HCT116 (cell line): ENCODE measurements around the gene DNTT. TPM values are rescaled to one million over a fixed set of nuclear protein-coding genes. Genes with fewer than 3 reads are reported as not detected.

Source experiments
- ATAC-seq: fragments of 200-7000 bp; cut with Tn5 transposase; 2 replicates; pipeline ENCODE4 v1.9.1; 2020; ENCODE audit warnings: mild to moderate bottlenecking, moderate library complexity
- BruUV-seq: library from RNA; stranded (reverse); fragments of 400-500 nt; replicated peaks from 2 replicates; lab custom pipeline; 2021; lab: Mats Ljungman, UMichigan
- CTCF ChIA-PET: fragments of 300-600 bp; sonication (Branson Sonifier 250); formaldehyde crosslinking; loops from one replicate; lab custom pipeline; 2021; ENCODE audit warnings: antibody characterized with exemption; lab: Charles Lee
- POLR2A ChIA-PET: fragments of 300-600, 350-600 bp; sonication (Branson Sonifier 250); formaldehyde crosslinking; loops from one replicate; lab custom pipeline; 2021; ENCODE audit warnings: antibody characterized with exemption; lab: Charles Lee
- RAD21 ChIA-PET, 2 experiments: fragments of 300-600 bp; sonication (Branson Sonifier 250); formaldehyde crosslinking; loops; one replicate each; lab custom pipeline; 2023; ENCODE audit warnings: low total read pairs in 2 of 2; ENCODE audit not compliant: uncharacterized antibody in 2 of 2, unreplicated experiment in 2 of 2, low non-redundant PET in 1 of 2; lab: Charles Lee
- DNase-seq: peaks from one replicate; pipeline ENCODE4 v3.0.0-alpha.2; 2010; ENCODE audit warnings: low read depth, low spot score
- H2AFZ ChIP-seq: fragments of 200-600 bp; shearing (Covaris generic), sonication (generic); 2 replicates; pipeline ENCODE4 v1.6.1; 2017; ENCODE audit warnings: low read depth, mixed run types, mixed read lengths, antibody characterized with exemption, low read length; ENCODE audit not compliant: poor library complexity, severe bottlenecking
- H3K27ac ChIP-seq: 2 replicates; pipeline ENCODE4 v1.5.1; 2012; ENCODE audit warnings: low read depth, low read length
- H3K27me3 ChIP-seq: fragments of 200-600 bp; sonication (generic); 2 replicates; pipeline ENCODE4 v1.6.1; 2016; ENCODE audit warnings: mixed run types, low read length, mixed read lengths; ENCODE audit not compliant: insufficient read depth
- H3K36me3 ChIP-seq, 2 experiments: fragments of 200-500 bp in 1 of 2; fragments of 200-600 bp in 1 of 2; sonication (Bioruptor generic) in 1 of 2; sonication (generic) in 1 of 2; 2 replicates each; pipeline versions ENCODE4 v1.5.1 to v1.6.1; 2014 to 2016; ENCODE audit warnings: low read length in 2 of 2, inconsistent platforms in 1 of 2, mixed read lengths in 1 of 2, mixed run types in 1 of 2; ENCODE audit not compliant: insufficient read depth in 2 of 2, control insufficient read depth in 1 of 2
- H3K4me1 ChIP-seq, 2 experiments: fragments of 200-600 bp in 1 of 2; sonication (generic) in 1 of 2; 2 replicates each; pipeline versions ENCODE4 v1.5.1 to v1.6.1; 2012 to 2017; ENCODE audit warnings: low read length in 2 of 2, inconsistent platforms in 1 of 2, mild to moderate bottlenecking in 1 of 2, mixed read lengths in 1 of 2, mixed run types in 1 of 2, moderate library complexity in 1 of 2; ENCODE audit not compliant: insufficient read depth in 2 of 2, control insufficient read depth in 1 of 2
- H3K4me2 ChIP-seq: fragments of 200-600 bp; sonication (generic); 2 replicates; pipeline ENCODE4 v1.6.1; 2017; ENCODE audit warnings: mixed run types, low read length, mixed read lengths
- H3K4me3 ChIP-seq, 2 experiments: fragments of 200-600 bp in 1 of 2; sonication (generic) in 1 of 2; replicated peaks in 1 of 2; 2 replicates each; pipeline ENCODE4 v1.5.1; 2011 to 2016; ENCODE audit warnings: low read length in 2 of 2, control low read depth in 1 of 2, low read depth in 1 of 2, mild to moderate bottlenecking in 1 of 2, mixed read lengths in 1 of 2, mixed run types in 1 of 2
- H3K79me2 ChIP-seq: fragments of 200-600 bp; sonication (generic); 2 replicates; pipeline ENCODE4 v1.6.1; 2017; ENCODE audit warnings: mild to moderate bottlenecking, mixed run types, low read length, moderate library complexity, mixed read lengths; ENCODE audit not compliant: insufficient read depth
- H3K9ac ChIP-seq: fragments of 200-600 bp; sonication (generic); 2 replicates; pipeline ENCODE4 v1.6.1; 2016; ENCODE audit warnings: low read length, mixed read lengths
- H3K9me2 ChIP-seq: fragments of 200-600 bp; sonication (generic), shearing (Covaris generic); 2 replicates; pipeline ENCODE4 v1.6.1; 2017; ENCODE audit warnings: mixed run types, mild to moderate bottlenecking, moderate library complexity; ENCODE audit not compliant: insufficient read depth
- H3K9me3 ChIP-seq, 2 experiments: fragments of 200-500 bp in 1 of 2; fragments of 200-600 bp in 1 of 2; sonication (Bioruptor generic) in 1 of 2; sonication (generic) in 1 of 2; 2 replicates each; pipeline ENCODE4 v1.6.1; 2014 to 2017; ENCODE audit warnings: low read length in 2 of 2, mixed read lengths in 2 of 2, inconsistent platforms in 1 of 2, low read depth in 1 of 2, mild to moderate bottlenecking in 1 of 2, mixed run types in 1 of 2, moderate library complexity in 1 of 2; ENCODE audit not compliant: control insufficient read depth in 1 of 2, insufficient read depth in 1 of 2
- H4K20me1 ChIP-seq: fragments of 200-600 bp; sonication (generic), shearing (Covaris generic); 2 replicates; pipeline ENCODE4 v1.6.1; 2017; ENCODE audit warnings: mixed run types, mild to moderate bottlenecking, moderate library complexity; ENCODE audit not compliant: insufficient read depth
- CBX3 ChIP-seq: IDR thresholded peaks from 2 replicates; pipeline ENCODE4 v1.6.1; 2012; ENCODE audit warnings: low read depth
- EGR1 ChIP-seq: IDR thresholded peaks from 2 replicates; pipeline ENCODE4 v1.6.1; 2012; ENCODE audit warnings: low read depth
- EZH2 ChIP-seq: fragments of 200-600 bp; sonication (generic); IDR thresholded peaks from 2 replicates; pipeline ENCODE4 v1.6.1; 2017; ENCODE audit warnings: antibody characterized with exemption, mixed run types
- EZH2phosphoT487 ChIP-seq: fragments of 200-600 bp; IDR thresholded peaks from 2 replicates; pipeline ENCODE4 v1.6.1; 2018; ENCODE audit warnings: antibody characterized with exemption, borderline replicate concordance
- FOSL1 ChIP-seq: IDR thresholded peaks from 2 replicates; pipeline ENCODE4 v1.6.1; 2012; ENCODE audit warnings: low read depth
- JUND ChIP-seq: IDR thresholded peaks from 2 replicates; pipeline ENCODE4 v1.6.1; 2012
- POLR2A ChIP-seq: IDR thresholded peaks from 2 replicates; pipeline ENCODE4 v1.7.0; 2011; ENCODE audit warnings: borderline replicate concordance; ENCODE audit not compliant: insufficient read depth, insufficient read length; ENCODE audit errors: extremely low read depth
- POLR2AphosphoS5 ChIP-seq: IDR thresholded peaks from 2 replicates; pipeline ENCODE4 v1.6.1; 2011; ENCODE audit warnings: mild to moderate bottlenecking, low read depth, low read length, moderate library complexity
- RAD21 ChIP-seq: IDR thresholded peaks from 2 replicates; pipeline ENCODE4 v1.6.1; 2012; ENCODE audit warnings: low read depth, mild to moderate bottlenecking
- SIN3A ChIP-seq: IDR thresholded peaks from 2 replicates; pipeline ENCODE4 v1.6.1; 2012; ENCODE audit warnings: low read depth
- SP1 ChIP-seq: IDR thresholded peaks from 2 replicates; pipeline ENCODE4 v1.6.1; 2012; ENCODE audit warnings: low read depth
- SRF ChIP-seq: IDR thresholded peaks from 2 replicates; pipeline ENCODE4 v1.6.1; 2012; ENCODE audit warnings: low read depth
- TCF7L2 ChIP-seq: IDR thresholded peaks from 2 replicates; pipeline ENCODE4 v1.7.0; 2011; ENCODE audit warnings: borderline replicate concordance, inconsistent platforms; ENCODE audit not compliant: insufficient read depth, insufficient read length; ENCODE audit errors: extremely low read depth
- YY1 ChIP-seq: IDR thresholded peaks from 2 replicates; pipeline ENCODE4 v1.6.1; 2011; ENCODE audit warnings: low read length, low read depth, moderate library complexity, mild to moderate bottlenecking; ENCODE audit not compliant: insufficient replicate concordance; ENCODE audit errors: extremely low read depth
- ZFX ChIP-seq: fragments of 450-650 bp; IDR thresholded peaks from 2 replicates; pipeline ENCODE4 v1.6.1; 2017
- ZNF274 ChIP-seq: fragments of 200-500 bp; sonication (Bioruptor generic); IDR thresholded peaks from 2 replicates; pipeline ENCODE4 v1.6.1; 2014; ENCODE audit warnings: mild to moderate bottlenecking, low read depth, low read length, inconsistent platforms
- intact Hi-C: fragments of 100-400 bp; cut with micrococcal nuclease; formaldehyde crosslinking; loops from 2 replicates; pipeline ENCODE4 v1.10.0; 2022
- total RNA-seq: library from RNA; stranded (reverse); gene quantifications from one replicate; pipeline ENCODE4 v1.2.1, GENCODE V29; 2021; ENCODE audit not compliant: unreplicated experiment
- TF ChIP-seq, protein P1 (sequence below): IDR thresholded peaks from 2 replicates; pipeline ENCODE4 v1.6.1; 2012; ENCODE audit warnings: low read depth
- TF ChIP-seq, protein P2 (sequence below): IDR thresholded peaks from 2 replicates; pipeline ENCODE4 v1.6.1; 2011; ENCODE audit warnings: mild to moderate bottlenecking, low read length, moderate library complexity; ENCODE audit not compliant: insufficient replicate concordance; ENCODE audit errors: extremely low read depth
- TF ChIP-seq, protein P3 (sequence below): IDR thresholded peaks from 2 replicates; pipeline ENCODE4 v1.6.1; 2012
- TF ChIP-seq, protein P4 (sequence below), 3 experiments: fragments of 200-600 bp in 1 of 3; sonication (generic) in 1 of 3; IDR thresholded peaks in 2 of 3; conservative IDR thresholded peaks in 1 of 3; 2 replicates each; pipeline ENCODE4 v1.5.1; 2012 to 2017; ENCODE audit warnings: low read depth in 2 of 3, low read length in 2 of 3, antibody characterized with exemption in 1 of 3, borderline replicate concordance in 1 of 3, control low read depth in 1 of 3, mild to moderate bottlenecking in 1 of 3, mixed read lengths in 1 of 3, mixed run types in 1 of 3, moderate library complexity in 1 of 3; ENCODE audit not compliant: insufficient read depth in 1 of 3

DNTT gene
- total RNA-seq, 1 experiment from 2014 or later, result not detected

DNA sequence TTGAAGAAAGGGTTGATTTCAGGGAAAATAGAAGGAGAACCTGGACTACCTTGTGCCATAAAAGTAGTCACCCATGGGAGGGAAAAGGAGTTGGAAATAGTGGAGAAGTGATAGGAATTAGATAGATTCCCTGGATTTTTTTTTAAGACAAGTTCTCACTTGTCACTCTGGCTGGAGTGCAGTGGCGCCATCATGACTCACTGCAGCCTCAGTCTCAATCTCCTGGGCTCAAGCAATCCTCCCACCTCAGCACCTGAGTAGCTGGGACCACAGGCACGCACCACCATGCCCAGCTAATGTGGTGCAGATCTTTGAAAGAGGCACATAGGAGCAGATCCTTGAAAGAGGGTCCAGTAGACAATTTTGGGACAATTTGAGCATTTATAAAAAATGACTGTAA lies 23.4 kb upstream of the DNTT start:
- peak overlapping the region; percentile 71 for H2AFZ ChIP-seq
- H3K36me3 ChIP-seq, result no peaks in the 10 kb centered on the region
- TF ChIP-seq SRF (no peak), ZNF274 (no peak), EGR1 (no peak), EZH2phosphoT487 (no peak), SIN3A (no peak), JUND (peak; percentile 33; the same call in 1 of the 2 replicates), SP1 (no peak), POLR2A (no peak), YY1 (peak; percentile 23), POLR2AphosphoS5 (no peak), TCF7L2 (no peak), CBX3 (no peak), ZFX (no peak), FOSL1 (peak; percentile 28; the same call in 1 of the 2 replicates), RAD21 (no peak), EZH2 (no peak)
- TF ChIP-seq, protein P1, sequence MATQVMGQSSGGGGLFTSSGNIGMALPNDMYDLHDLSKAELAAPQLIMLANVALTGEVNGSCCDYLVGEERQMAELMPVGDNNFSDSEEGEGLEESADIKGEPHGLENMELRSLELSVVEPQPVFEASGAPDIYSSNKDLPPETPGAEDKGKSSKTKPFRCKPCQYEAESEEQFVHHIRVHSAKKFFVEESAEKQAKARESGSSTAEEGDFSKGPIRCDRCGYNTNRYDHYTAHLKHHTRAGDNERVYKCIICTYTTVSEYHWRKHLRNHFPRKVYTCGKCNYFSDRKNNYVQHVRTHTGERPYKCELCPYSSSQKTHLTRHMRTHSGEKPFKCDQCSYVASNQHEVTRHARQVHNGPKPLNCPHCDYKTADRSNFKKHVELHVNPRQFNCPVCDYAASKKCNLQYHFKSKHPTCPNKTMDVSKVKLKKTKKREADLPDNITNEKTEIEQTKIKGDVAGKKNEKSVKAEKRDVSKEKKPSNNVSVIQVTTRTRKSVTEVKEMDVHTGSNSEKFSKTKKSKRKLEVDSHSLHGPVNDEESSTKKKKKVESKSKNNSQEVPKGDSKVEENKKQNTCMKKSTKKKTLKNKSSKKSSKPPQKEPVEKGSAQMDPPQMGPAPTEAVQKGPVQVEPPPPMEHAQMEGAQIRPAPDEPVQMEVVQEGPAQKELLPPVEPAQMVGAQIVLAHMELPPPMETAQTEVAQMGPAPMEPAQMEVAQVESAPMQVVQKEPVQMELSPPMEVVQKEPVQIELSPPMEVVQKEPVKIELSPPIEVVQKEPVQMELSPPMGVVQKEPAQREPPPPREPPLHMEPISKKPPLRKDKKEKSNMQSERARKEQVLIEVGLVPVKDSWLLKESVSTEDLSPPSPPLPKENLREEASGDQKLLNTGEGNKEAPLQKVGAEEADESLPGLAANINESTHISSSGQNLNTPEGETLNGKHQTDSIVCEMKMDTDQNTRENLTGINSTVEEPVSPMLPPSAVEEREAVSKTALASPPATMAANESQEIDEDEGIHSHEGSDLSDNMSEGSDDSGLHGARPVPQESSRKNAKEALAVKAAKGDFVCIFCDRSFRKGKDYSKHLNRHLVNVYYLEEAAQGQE, result no peak
- TF ChIP-seq, protein P2, sequence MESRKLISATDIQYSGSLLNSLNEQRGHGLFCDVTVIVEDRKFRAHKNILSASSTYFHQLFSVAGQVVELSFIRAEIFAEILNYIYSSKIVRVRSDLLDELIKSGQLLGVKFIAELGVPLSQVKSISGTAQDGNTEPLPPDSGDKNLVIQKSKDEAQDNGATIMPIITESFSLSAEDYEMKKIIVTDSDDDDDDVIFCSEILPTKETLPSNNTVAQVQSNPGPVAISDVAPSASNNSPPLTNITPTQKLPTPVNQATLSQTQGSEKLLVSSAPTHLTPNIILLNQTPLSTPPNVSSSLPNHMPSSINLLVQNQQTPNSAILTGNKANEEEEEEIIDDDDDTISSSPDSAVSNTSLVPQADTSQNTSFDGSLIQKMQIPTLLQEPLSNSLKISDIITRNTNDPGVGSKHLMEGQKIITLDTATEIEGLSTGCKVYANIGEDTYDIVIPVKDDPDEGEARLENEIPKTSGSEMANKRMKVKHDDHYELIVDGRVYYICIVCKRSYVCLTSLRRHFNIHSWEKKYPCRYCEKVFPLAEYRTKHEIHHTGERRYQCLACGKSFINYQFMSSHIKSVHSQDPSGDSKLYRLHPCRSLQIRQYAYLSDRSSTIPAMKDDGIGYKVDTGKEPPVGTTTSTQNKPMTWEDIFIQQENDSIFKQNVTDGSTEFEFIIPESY, result no peak
- TF ChIP-seq, protein P3, sequence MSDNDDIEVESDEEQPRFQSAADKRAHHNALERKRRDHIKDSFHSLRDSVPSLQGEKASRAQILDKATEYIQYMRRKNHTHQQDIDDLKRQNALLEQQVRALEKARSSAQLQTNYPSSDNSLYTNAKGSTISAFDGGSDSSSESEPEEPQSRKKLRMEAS, result no peak
- TF ChIP-seq, protein P4, sequence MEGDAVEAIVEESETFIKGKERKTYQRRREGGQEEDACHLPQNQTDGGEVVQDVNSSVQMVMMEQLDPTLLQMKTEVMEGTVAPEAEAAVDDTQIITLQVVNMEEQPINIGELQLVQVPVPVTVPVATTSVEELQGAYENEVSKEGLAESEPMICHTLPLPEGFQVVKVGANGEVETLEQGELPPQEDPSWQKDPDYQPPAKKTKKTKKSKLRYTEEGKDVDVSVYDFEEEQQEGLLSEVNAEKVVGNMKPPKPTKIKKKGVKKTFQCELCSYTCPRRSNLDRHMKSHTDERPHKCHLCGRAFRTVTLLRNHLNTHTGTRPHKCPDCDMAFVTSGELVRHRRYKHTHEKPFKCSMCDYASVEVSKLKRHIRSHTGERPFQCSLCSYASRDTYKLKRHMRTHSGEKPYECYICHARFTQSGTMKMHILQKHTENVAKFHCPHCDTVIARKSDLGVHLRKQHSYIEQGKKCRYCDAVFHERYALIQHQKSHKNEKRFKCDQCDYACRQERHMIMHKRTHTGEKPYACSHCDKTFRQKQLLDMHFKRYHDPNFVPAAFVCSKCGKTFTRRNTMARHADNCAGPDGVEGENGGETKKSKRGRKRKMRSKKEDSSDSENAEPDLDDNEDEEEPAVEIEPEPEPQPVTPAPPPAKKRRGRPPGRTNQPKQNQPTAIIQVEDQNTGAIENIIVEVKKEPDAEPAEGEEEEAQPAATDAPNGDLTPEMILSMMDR (IDR thresholded peaks at IDR 0.05 in 2 of 3, conservative IDR thresholded peaks at IDR 0.05 in 1 of 3; ENCODE audit: borderline replicate concordance in 1 of 3, insufficient read depth in 1 of 3, low read depth in 2 of 3, low read length in 2 of 3), result no peak
- no peaks in the 10 kb centered on the region for H3K27me3 ChIP-seq
- H4K20me1 ChIP-seq, result no peaks in the 10 kb centered on the region
- H3K9me3 ChIP-seq, result no peaks in the 10 kb centered on the region
- POLR2A ChIA-PET, result no interaction called here
- ATAC-seq, result peak; percentile 70
- H3K9ac ChIP-seq, result no peak overlapping the region
- no peaks in the 10 kb centered on the region for H3K79me2 ChIP-seq
- intact Hi-C loops, result no loop called here
- peak overlapping the region; percentile 41 for H3K4me2 ChIP-seq
- RAD21 ChIA-PET, result no interaction called here
- peaks cover 0 to 7% of the 10 kb centered on the region in 2 experiments; a peak in 2 of 4 replicates for H3K4me1 ChIP-seq
- no peak for DNase-seq
- CTCF ChIA-PET, result interaction anchor here (1.0 kb wide), 1 partner anchor 51 kb away, joined by 3 read pairs; no protein-coding TSS in a partner anchor
- no peak overlapping the region for H3K4me3 ChIP-seq
- no peak overlapping the region for H3K27ac ChIP-seq
- H3K9me2 ChIP-seq, result no peaks in the 10 kb centered on the region
- no TSS peak for BruUV-seq
